PFSK-1 (cell line): ENCODE measurements around the gene ZDHHC17.

Experiments
- FOXP2 ChIP-seq: optimal IDR thresholded peaks from 2 replicates; pipeline ENCODE3; 2011; ENCODE audit warnings: borderline replicate concordance, control low read depth, inconsistent platforms; ENCODE audit not compliant: insufficient read depth; ENCODE audit errors: extremely low read length, extremely low read depth
- POLR2AphosphoS5 ChIP-seq: IDR thresholded peaks from 2 replicates; pipeline ENCODE4 v1.6.1; 2012; ENCODE audit warnings: low read depth, mild to moderate bottlenecking, control low read depth, low read length, moderate library complexity
- SIN3A ChIP-seq: IDR thresholded peaks from 2 replicates; pipeline ENCODE4 v1.6.1; 2012; ENCODE audit warnings: mild to moderate bottlenecking, low read length, moderate library complexity, borderline replicate concordance; ENCODE audit not compliant: insufficient read depth
- TAF1 ChIP-seq: IDR thresholded peaks from 2 replicates; pipeline ENCODE4 v1.6.1; 2012; ENCODE audit warnings: low read length, control low read depth, borderline replicate concordance; ENCODE audit not compliant: insufficient read depth
- TF ChIP-seq, protein P1 (sequence below), 2 experiments: IDR thresholded peaks; 2 replicates each; pipeline versions ENCODE4 v1.6.1 to v1.8.0; 2011 to 2012; ENCODE audit warnings: low read depth in 2 of 2, low read length in 2 of 2, control low read depth in 1 of 2, inconsistent platforms in 1 of 2, mild to moderate bottlenecking in 1 of 2, moderate library complexity in 1 of 2; ENCODE audit not compliant: insufficient read depth in 1 of 2

Gene ZDHHC17

GRCh38 chr12:76766161-76766560 lies 2.2 kb downstream of the ZDHHC17 start:
- TF ChIP-seq, protein P1, sequence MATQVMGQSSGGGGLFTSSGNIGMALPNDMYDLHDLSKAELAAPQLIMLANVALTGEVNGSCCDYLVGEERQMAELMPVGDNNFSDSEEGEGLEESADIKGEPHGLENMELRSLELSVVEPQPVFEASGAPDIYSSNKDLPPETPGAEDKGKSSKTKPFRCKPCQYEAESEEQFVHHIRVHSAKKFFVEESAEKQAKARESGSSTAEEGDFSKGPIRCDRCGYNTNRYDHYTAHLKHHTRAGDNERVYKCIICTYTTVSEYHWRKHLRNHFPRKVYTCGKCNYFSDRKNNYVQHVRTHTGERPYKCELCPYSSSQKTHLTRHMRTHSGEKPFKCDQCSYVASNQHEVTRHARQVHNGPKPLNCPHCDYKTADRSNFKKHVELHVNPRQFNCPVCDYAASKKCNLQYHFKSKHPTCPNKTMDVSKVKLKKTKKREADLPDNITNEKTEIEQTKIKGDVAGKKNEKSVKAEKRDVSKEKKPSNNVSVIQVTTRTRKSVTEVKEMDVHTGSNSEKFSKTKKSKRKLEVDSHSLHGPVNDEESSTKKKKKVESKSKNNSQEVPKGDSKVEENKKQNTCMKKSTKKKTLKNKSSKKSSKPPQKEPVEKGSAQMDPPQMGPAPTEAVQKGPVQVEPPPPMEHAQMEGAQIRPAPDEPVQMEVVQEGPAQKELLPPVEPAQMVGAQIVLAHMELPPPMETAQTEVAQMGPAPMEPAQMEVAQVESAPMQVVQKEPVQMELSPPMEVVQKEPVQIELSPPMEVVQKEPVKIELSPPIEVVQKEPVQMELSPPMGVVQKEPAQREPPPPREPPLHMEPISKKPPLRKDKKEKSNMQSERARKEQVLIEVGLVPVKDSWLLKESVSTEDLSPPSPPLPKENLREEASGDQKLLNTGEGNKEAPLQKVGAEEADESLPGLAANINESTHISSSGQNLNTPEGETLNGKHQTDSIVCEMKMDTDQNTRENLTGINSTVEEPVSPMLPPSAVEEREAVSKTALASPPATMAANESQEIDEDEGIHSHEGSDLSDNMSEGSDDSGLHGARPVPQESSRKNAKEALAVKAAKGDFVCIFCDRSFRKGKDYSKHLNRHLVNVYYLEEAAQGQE (IDR thresholded peaks at IDR 0.05; ENCODE audit: insufficient read depth in 1 of 2, low read depth in 2 of 2, low read length in 2 of 2): no peak
- TF ChIP-seq SIN3A: no peak
- no peak for TF ChIP-seq POLR2AphosphoS5
- TF ChIP-seq FOXP2: no peak
- TF ChIP-seq TAF1: no peak

- TF ChIP-seq SIN3A (no peak), FOXP2 (no peak), POLR2AphosphoS5 (no peak), TAF1 (no peak)
- TF ChIP-seq, protein P1 (IDR thresholded peaks at IDR 0.05; ENCODE audit: insufficient read depth in 1 of 2, low read depth in 2 of 2, low read length in 2 of 2): no peak
Measured at GRCh38 chr12:76768576-76768975, 4.7 kb downstream of the ZDHHC17 start.

- TF ChIP-seq POLR2AphosphoS5 (no peak), SIN3A (no peak), TAF1 (no peak), FOXP2 (no peak)
- TF ChIP-seq, protein P1 (IDR thresholded peaks at IDR 0.05; ENCODE audit: insufficient read depth in 1 of 2, low read depth in 2 of 2, low read length in 2 of 2): no peak
Measured at GRCh38 chr12:76777765-76778216, 13.9 kb downstream of the ZDHHC17 start.

DNA sequence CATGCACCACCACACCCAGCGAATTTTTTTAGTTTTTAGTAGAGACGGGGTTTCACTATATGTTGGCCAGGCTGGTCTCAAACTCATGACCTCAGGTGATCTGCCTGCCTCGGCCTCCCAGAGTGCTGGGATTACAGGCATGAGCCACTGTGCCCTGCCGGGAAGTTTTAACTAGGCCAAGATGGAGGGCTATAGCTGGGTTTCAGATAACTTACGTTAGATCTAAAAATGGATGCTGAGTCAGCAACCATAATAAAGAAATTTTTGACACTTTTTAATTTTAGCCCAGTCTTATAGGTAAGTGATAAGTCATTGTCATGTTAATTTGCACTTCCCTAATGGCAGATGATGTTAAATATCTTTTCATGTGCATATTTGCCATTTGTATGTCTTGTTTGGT lies 14.4 kb downstream of the ZDHHC17 start:
- TF ChIP-seq FOXP2: no peak
- no peak for TF ChIP-seq POLR2AphosphoS5
- TF ChIP-seq SIN3A: no peak
- TF ChIP-seq TAF1: no peak
- TF ChIP-seq, protein P1 (IDR thresholded peaks at IDR 0.05; ENCODE audit: insufficient read depth in 1 of 2, low read depth in 2 of 2, low read length in 2 of 2): no peak

DNA sequence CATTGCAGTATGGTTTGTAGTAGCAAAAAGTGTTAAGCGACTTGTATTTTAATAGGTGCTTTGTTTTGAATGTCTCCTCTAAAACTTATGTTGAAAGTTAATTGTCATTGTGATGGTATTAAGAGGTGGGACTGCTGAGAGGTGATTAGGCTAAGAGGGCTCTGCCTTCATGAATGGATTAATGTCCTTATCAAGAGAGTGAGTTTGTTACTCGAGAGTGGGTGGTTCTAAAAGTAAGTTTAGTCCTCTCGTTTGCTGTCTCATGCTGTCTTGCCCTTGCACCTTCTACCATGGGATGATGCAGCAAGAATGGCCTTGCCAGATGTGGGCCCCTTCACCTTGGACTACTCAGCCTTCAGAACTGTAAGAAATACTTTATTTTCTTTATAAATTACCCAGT lies 17.4 kb downstream of the ZDHHC17 start:
- TF ChIP-seq TAF1 (no peak), SIN3A (no peak), POLR2AphosphoS5 (no peak)
- TF ChIP-seq, protein P1 (IDR thresholded peaks at IDR 0.05; ENCODE audit: insufficient read depth in 1 of 2, low read depth in 2 of 2, low read length in 2 of 2): no peak
